ENCODE results near the gene GMDS. TPM values are rescaled to one million over a fixed set of nuclear protein-coding genes. Genes with fewer than 3 reads are reported as not detected.

Gene GMDS
- total and polyA plus RNA-seq, 9 donors, result 6.6 to 20.6 (median 11.0) TPM

- no peak for TF ChIP-seq POLR2A (IDR thresholded peaks at IDR 0.05)
- TF ChIP-seq EP300 (IDR thresholded peaks at IDR 0.05), result no peak
- TF ChIP-seq, protein P1, sequence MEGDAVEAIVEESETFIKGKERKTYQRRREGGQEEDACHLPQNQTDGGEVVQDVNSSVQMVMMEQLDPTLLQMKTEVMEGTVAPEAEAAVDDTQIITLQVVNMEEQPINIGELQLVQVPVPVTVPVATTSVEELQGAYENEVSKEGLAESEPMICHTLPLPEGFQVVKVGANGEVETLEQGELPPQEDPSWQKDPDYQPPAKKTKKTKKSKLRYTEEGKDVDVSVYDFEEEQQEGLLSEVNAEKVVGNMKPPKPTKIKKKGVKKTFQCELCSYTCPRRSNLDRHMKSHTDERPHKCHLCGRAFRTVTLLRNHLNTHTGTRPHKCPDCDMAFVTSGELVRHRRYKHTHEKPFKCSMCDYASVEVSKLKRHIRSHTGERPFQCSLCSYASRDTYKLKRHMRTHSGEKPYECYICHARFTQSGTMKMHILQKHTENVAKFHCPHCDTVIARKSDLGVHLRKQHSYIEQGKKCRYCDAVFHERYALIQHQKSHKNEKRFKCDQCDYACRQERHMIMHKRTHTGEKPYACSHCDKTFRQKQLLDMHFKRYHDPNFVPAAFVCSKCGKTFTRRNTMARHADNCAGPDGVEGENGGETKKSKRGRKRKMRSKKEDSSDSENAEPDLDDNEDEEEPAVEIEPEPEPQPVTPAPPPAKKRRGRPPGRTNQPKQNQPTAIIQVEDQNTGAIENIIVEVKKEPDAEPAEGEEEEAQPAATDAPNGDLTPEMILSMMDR (IDR thresholded peaks at IDR 0.05), result no peak
- no peaks in the 10 kb centered on the region for H3K4me1 ChIP-seq (ENCODE audit: insufficient read depth)
- H3K36me3 ChIP-seq, result no peaks in the 10 kb centered on the region
- no peaks in the 10 kb centered on the region for H3K9me3 ChIP-seq
- no peak for DNase-seq
- no peak overlapping the region for H3K4me3 ChIP-seq
- no peaks in the 10 kb centered on the region for H3K27me3 ChIP-seq
- 95 to 100% (median 99%) methylated on average over 3 of the region's 3 CpGs for WGBS, 3 donors
- H3K27ac ChIP-seq, result no peak overlapping the region
- intact Hi-C loops (cut with DNase I), result loop anchor here in 1 of 4 donors (5.0 kb wide), 1 partner anchor 1139 kb away; no protein-coding TSS in a partner anchor
Observed at GRCh38 chr6:1651362-1651761, 594.0 kb downstream of the GMDS start.

DNA sequence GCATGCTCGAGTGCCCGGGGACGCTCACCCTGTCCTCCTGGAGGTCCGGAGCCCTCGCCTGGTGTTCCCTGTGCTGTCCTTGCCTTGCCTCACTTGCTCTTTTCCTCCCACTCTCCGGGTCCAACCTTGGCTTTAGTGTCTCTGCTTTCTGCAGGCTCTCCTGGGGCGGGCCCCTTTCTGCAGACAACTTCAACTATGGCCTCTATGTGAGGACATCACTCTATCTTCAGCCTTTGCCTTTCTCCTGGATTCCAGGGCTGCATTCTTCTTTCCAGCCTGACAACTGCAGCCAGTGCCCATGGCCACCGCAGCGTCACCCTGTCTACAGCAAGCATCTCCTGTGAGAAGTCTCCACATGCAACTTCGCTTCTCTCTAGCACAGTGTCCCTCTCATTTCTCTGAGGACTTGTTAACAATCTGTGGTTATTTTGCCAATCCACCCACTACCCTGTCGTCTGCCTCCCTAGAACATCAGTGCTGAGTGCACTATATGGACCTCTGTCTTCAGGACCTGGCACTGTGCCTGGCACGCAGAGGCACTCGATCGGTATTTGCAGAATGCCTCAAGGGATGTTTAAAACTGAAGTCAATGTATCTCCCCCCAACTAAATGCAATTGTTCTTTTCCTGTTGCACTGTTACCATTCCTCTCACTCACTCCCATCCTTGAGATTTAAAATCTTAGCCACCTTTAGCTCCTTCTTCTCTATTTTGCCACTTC is 599.8 kb downstream of the GMDS start:
- intact Hi-C loops (cut with DNase I), result no loop called here
- no peak overlapping the region for H3K4me3 ChIP-seq
- no peaks in the 10 kb centered on the region for H3K9me3 ChIP-seq
- DNase-seq, result no peak
- TF ChIP-seq, protein P1 (IDR thresholded peaks at IDR 0.05), result no peak
- TF ChIP-seq POLR2A (IDR thresholded peaks at IDR 0.05) (no peak), EP300 (IDR thresholded peaks at IDR 0.05) (no peak)
- H3K36me3 ChIP-seq, result no peaks in the 10 kb centered on the region
- H3K27ac ChIP-seq, result no peak overlapping the region
- no peaks in the 10 kb centered on the region for H3K27me3 ChIP-seq
- 84 to 89% (median 85%) methylated on average over 14 of the region's 14 CpGs for WGBS, 3 donors
- H3K4me1 ChIP-seq (ENCODE audit: insufficient read depth), result no peaks in the 10 kb centered on the region

GRCh38 chr6:1644516-1645060 is 600.8 kb downstream of the GMDS start:
- H3K4me3 ChIP-seq, result no peak overlapping the region
- no peak overlapping the region for H3K27ac ChIP-seq
- intact Hi-C loops (cut with DNase I), result no loop called here
- no peaks in the 10 kb centered on the region for H3K4me1 ChIP-seq (ENCODE audit: insufficient read depth)
- no peak for TF ChIP-seq EP300 (IDR thresholded peaks at IDR 0.05)
- TF ChIP-seq POLR2A (IDR thresholded peaks at IDR 0.05), result no peak
- TF ChIP-seq, protein P1 (IDR thresholded peaks at IDR 0.05), result no peak
- H3K27me3 ChIP-seq, result no peaks in the 10 kb centered on the region
- no peaks in the 10 kb centered on the region for H3K36me3 ChIP-seq
- H3K9me3 ChIP-seq, result no peaks in the 10 kb centered on the region
- DNase-seq, result no peak
- WGBS, 3 donors, result 79 to 81% (median 80%) methylated on average over 12 of the region's 12 CpGs

DNA sequence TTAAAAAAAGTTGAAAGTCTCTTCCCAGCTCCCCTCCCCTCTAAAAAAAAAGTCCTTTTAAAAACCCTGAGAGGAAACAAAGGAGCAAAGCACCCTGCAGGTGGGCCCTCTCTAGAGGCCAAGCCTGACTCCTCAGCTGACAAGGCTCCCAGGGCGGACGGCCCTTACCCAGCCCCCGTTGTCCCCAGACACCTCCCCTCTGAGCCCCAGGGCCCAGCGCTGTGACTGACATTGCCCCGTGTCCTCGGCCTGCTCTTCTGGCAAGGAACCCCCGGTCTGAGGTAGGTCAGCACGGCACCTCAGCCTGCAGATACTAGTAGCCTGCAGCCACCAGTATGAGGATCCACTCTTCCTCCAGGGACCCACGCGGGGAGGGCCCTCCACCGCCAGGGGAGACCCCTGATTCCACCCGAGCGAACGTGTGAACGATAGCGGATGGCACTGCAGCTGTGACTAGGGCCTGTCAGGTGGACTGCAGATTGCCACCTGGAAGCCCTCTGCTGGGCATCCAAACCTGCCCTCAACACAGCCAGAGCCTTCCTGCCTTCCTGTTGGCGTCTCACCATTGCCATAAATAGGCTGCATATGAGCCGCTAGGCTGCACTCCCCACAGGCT is 601.5 kb downstream of the GMDS start:
- Histone ChIP-seq H3K4me1 (ENCODE audit: insufficient read depth) (no peaks in the 10 kb centered on the region), H3K27me3 (no peaks in the 10 kb centered on the region), H3K9me3 (no peaks in the 10 kb centered on the region), H3K27ac (no peak overlapping the region), H3K4me3 (no peak overlapping the region), H3K36me3 (no peaks in the 10 kb centered on the region)
- no peak for TF ChIP-seq EP300 (IDR thresholded peaks at IDR 0.05)
- 87 to 88% (median 88%) methylated on average over 18 of the region's 18 CpGs for WGBS, 3 donors
- no peak for DNase-seq
- intact Hi-C loops (cut with DNase I), result no loop called here

DNA sequence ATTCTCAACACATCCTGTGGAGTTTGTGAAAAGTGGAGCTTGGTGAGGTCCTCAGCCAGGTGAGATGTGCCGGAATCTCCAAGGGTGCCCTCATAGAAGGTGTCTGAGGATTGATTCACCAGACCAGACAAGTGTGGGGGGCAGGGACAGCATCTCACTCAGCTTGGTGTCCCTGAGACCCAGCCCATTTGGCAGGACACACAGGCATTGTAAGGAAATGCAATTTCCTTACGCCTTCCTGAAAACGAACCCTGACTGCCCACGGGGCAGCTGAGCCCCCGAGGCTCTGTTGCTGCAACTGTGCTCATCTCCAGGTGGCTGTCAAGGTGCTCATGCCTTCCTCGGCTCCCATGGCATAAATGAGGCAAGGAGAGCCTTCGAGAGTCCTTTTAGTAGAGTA is 602.3 kb downstream of the GMDS start:
- Histone ChIP-seq H3K9me3 (no peaks in the 10 kb centered on the region), H3K4me1 (ENCODE audit: insufficient read depth) (no peaks in the 10 kb centered on the region), H3K36me3 (no peaks in the 10 kb centered on the region), H3K27ac (no peak overlapping the region), H3K27me3 (no peaks in the 10 kb centered on the region), H3K4me3 (no peak overlapping the region)
- intact Hi-C loops (cut with DNase I), result no loop called here
- DNase-seq, result no peak
- TF ChIP-seq POLR2A (IDR thresholded peaks at IDR 0.05) (no peak), EP300 (IDR thresholded peaks at IDR 0.05) (no peak)
- TF ChIP-seq, protein P1 (IDR thresholded peaks at IDR 0.05), result no peak
- WGBS, 3 donors, result 76 to 79% (median 79%) methylated on average over 7 of the region's 7 CpGs

All from ovary (tissue), 9 donors.